KOPT-K1 (cell line): ENCODE results near the gene EPB41L1.

Experiments used
- H3K27ac ChIP-seq: fragments of 200-600 bp; sonication (generic); 2 replicates; pipeline ENCODE4 v1.5.1; 2016; ENCODE audit warnings: antibody characterized with exemption, mild to moderate bottlenecking, low read depth, low read length; ENCODE audit not compliant: poor library complexity, severe bottlenecking
- H3K36me3 ChIP-seq: fragments of 200-600 bp; sonication (generic); 2 replicates; pipeline ENCODE4 v1.5.1; 2017; ENCODE audit warnings: antibody characterized with exemption, mild to moderate bottlenecking, low read length, moderate library complexity; ENCODE audit not compliant: insufficient read depth
- H3K9me3 ChIP-seq: fragments of 200-600 bp; sonication (generic); 2 replicates; pipeline ENCODE4 v1.5.1; 2017; ENCODE audit warnings: antibody characterized with exemption, low read length, mild to moderate bottlenecking; ENCODE audit not compliant: insufficient read depth, poor library complexity, severe bottlenecking

EPB41L1 gene

DNA sequence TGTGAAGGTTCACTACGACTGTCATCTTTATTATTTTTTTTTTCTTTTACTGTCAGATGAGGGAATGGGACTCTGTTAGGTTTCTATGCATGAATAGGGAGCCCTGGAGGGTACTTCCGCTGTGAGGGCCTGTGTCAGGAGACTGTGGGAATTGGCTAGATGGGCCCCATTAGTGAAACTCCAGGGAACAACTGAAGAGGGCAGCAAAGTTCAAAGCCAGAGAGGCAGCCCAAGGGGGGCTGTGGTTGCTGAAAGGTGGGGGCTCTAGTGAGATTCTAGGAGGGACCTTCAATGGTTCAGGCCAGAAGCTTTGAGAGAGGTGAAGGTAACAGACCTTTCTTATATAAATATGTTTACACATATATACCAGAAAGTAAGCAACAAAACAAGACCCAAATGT is 13.2 kb upstream of the EPB41L1 start:
- Histone ChIP-seq H3K27ac (no peak overlapping the region), H3K9me3 (no peaks in the 10 kb centered on the region), H3K36me3 (no peaks in the 10 kb centered on the region)

- H3K27ac ChIP-seq, result no peak overlapping the region
- no peaks in the 10 kb centered on the region for H3K36me3 ChIP-seq
- no peaks in the 10 kb centered on the region for H3K9me3 ChIP-seq
Observed at GRCh38 chr20:36144336-36144735, 10.2 kb upstream of the EPB41L1 start.

- Histone ChIP-seq H3K36me3 (no peaks in the 10 kb centered on the region), H3K9me3 (no peaks in the 10 kb centered on the region), H3K27ac (no peak overlapping the region)
Observed at GRCh38 chr20:36145877-36146707, 8.4 kb upstream of the EPB41L1 start.

GRCh38 chr20:36147690-36148089 is 6.8 kb upstream of the EPB41L1 start:
- H3K36me3 ChIP-seq, result no peaks in the 10 kb centered on the region
- H3K9me3 ChIP-seq, result no peaks in the 10 kb centered on the region
- H3K27ac ChIP-seq, result no peak overlapping the region

DNA sequence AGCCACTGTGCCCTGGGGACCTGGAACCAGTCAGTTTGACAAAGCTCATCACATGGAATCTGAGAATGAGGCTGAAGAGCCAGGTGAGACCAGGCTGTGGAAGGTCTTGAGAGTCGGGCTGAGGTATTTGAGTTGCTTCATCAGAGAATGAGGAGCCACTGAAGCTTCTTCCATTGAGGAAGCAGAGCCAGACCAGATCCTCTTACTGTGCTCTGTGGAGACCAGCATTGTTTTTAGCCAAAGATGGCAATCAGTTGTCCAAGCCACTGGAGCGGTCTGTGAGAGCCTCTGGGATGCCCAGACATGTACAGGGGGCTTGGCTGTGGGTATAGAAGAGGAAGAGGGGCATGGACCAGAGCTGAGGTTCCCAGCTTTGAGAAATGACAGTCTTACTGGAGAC is 6.1 kb upstream of the EPB41L1 start:
- Histone ChIP-seq H3K36me3 (no peaks in the 10 kb centered on the region), H3K27ac (no peak overlapping the region), H3K9me3 (no peaks in the 10 kb centered on the region)

GRCh38 chr20:36149012-36149411 is 5.5 kb upstream of the EPB41L1 start:
- Histone ChIP-seq H3K27ac (no peak overlapping the region), H3K36me3 (no peaks in the 10 kb centered on the region), H3K9me3 (no peaks in the 10 kb centered on the region)

GRCh38 chr20:36149469-36149868 is 5.1 kb upstream of the EPB41L1 start:
- no peaks in the 10 kb centered on the region for H3K9me3 ChIP-seq
- no peak overlapping the region for H3K27ac ChIP-seq

DNA sequence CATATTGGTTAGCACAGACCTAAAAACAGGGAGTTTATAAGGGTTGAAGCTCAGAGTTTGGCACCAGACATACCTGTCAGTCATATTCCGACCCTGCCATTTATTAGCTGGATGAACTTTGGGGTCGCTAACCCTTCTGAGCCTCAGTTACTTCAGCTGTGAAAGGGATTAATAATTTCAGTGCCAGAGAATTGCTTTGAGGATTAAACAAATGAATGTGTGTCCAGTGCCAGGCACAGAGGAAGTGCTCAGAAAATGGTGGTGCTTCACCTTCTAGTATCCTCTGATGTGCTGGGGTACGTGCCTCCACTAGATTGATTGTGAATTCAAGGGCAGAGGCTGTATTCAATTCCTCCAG is 4.1 kb upstream of the EPB41L1 start:
- Histone ChIP-seq H3K9me3 (no peaks in the 10 kb centered on the region), H3K36me3 (no peaks in the 10 kb centered on the region), H3K27ac (no peak overlapping the region)

More at GRCh38 chr20:36149469-36149868, 5.1 kb upstream of the EPB41L1 start:
- H3K36me3 ChIP-seq, result no peaks in the 10 kb centered on the region

- Histone ChIP-seq H3K27ac (no peak overlapping the region), H3K9me3 (no peaks in the 10 kb centered on the region), H3K36me3 (no peaks in the 10 kb centered on the region)
Observed at GRCh38 chr20:36150847-36151539, 3.5 kb upstream of the EPB41L1 start.

- Histone ChIP-seq H3K9me3 (no peaks in the 10 kb centered on the region), H3K27ac (no peak overlapping the region)
Observed at GRCh38 chr20:36152261-36152660, 2.3 kb upstream of the EPB41L1 start.

DNA sequence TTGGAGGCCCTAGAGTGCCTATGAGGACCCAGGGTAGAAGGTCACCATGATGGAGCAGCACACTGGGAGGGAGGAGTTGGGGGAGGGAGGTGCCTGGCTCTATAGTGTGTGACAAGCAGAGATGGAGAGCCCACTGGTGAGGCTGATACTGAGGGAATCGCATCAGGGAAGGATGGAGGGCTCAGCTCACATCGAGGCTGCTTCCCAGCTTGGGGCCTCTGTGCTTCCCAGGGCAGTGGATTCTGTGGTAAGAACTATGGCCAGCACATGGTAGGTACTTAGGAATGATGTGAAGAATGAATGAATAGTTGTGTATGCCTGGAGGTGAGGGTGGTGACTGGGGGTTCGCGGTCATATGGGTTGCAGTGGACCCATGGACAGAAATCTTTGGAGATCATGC is 1.3 kb upstream of the EPB41L1 start:
- H3K9me3 ChIP-seq, result no peaks in the 10 kb centered on the region
- H3K36me3 ChIP-seq, result no peaks in the 10 kb centered on the region
- no peak overlapping the region for H3K27ac ChIP-seq

More at GRCh38 chr20:36152261-36152660, 2.3 kb upstream of the EPB41L1 start:
- no peaks in the 10 kb centered on the region for H3K36me3 ChIP-seq

- Histone ChIP-seq H3K36me3 (no peaks in the 10 kb centered on the region), H3K27ac (no peak overlapping the region), H3K9me3 (no peaks in the 10 kb centered on the region)
Observed at GRCh38 chr20:36153736-36154699, 522 bp upstream of the EPB41L1 start.

DNA sequence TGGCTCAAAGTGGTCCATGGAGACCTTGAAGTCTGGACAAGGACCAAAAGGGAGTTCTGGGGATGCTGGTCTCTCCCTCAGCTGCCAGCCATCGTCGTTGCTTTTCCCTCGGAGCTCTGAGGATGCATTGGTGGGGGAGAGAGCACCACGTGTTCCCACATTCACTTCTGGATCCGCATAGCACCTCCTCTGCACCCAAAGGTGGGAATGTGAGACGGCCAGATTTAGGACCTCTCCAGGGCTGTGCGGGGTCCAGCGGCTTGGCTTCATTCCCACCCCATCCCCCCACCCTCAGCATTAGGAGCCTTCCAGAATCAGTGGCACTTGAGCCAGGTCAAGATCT is 1.1 kb downstream of the EPB41L1 start:
- Histone ChIP-seq H3K27ac (no peak overlapping the region), H3K36me3 (no peaks in the 10 kb centered on the region), H3K9me3 (no peaks in the 10 kb centered on the region)

GRCh38 chr20:36155991-36156390 is 1.5 kb downstream of the EPB41L1 start:
- H3K27ac ChIP-seq, result no peak overlapping the region
- no peaks in the 10 kb centered on the region for H3K9me3 ChIP-seq
- no peaks in the 10 kb centered on the region for H3K36me3 ChIP-seq

DNA sequence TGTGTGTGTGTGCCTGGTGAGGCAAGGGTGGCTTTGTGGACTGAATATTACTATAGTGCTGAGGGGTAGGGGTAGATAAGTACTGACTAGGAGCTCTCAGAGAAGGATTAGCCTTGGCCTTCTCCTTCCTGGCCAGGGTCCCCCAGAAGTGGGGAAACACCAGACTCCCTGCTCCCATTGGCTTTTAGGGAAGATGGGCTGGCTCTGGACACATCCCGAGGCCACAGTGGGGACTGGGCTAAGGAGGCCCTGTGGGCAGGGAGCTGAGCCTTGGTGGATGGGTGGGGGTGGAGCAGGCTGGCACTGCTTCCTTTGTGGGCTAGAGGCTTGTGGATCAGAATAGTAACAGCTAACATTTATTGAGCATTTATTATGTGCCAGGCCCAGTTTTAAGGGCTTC is 3.1 kb downstream of the EPB41L1 start:
- H3K36me3 ChIP-seq, result no peaks in the 10 kb centered on the region
- H3K27ac ChIP-seq, result no peak overlapping the region
- H3K9me3 ChIP-seq, result no peaks in the 10 kb centered on the region
